ENCODE results near the gene SLC44A3. TPM values are rescaled to one million over a fixed set of nuclear protein-coding genes. Genes with fewer than 3 reads are reported as not detected.

Gene SLC44A3, protein sequence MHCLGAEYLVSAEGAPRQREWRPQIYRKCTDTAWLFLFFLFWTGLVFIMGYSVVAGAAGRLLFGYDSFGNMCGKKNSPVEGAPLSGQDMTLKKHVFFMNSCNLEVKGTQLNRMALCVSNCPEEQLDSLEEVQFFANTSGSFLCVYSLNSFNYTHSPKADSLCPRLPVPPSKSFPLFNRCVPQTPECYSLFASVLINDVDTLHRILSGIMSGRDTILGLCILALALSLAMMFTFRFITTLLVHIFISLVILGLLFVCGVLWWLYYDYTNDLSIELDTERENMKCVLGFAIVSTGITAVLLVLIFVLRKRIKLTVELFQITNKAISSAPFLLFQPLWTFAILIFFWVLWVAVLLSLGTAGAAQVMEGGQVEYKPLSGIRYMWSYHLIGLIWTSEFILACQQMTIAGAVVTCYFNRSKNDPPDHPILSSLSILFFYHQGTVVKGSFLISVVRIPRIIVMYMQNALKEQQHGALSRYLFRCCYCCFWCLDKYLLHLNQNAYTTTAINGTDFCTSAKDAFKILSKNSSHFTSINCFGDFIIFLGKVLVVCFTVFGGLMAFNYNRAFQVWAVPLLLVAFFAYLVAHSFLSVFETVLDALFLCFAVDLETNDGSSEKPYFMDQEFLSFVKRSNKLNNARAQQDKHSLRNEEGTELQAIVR
- 0.10 TPM in 1 of 2 replicates, not detected in the other for total RNA-seq (2014; rRNA removed; shearing (Covaris generic))

DNA sequence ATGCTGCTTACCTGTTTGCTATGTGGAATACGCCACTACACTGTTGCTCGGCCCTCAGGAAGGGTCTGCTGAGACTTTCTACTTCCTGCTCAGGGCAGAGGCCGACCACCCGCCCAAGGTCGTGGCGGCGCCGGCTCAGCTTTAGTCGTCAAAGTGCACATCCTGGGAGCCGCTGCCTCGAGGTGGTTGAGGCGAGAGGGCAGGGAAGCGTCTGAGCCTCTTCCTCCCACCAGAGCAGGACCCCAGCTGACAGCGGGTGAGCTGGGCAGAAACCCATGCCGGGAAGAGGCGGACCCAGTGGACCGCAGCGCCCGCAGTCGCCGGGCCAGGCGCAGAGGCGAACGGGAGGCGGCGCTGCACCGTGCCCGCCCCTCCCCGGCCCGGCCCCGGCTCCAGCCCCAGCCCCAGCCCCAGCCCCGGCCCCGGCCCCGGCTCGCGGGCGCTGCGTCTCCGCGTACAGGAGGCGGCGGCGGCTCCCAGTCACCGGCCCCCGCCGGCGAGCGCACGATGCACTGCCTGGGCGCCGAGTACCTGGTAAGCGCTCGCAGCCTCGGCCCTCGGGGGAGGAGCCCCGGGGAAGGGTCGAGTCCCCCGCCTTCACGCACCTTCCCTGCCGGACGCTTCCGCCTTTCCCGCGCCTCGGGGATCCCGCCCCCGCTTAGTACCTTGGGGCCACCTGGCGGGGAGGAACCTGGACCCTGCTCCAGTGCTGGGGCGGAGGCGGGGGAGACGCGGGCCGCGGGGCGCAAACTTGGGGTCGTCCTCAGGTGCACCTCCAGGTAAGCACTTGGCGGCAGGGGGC lies at the start of gene SLC44A3:
Gene SLC44A3, plus strand, starts transcription at position 413 of the 802 bp plus-strand sequence. Its CDS starts 95 bp downstream, at position 508.
- Histone ChIP-seq H3K9me3 (replicated peaks) (no peaks in the 10 kb centered on the region), H3K4me3 (no peak within 1 kb of the TSS), H3K4me1 (0 out of 2 replicates have a peak, but pooled peaks cover 3% of the 10 kb centered on the region), H3K27ac (no peak within 1 kb of the TSS), H3K27me3 (no peaks in the 10 kb centered on the region), H3K36me3 (no peaks in the 10 kb centered on the region)
- no peak for DNase-seq

DNA sequence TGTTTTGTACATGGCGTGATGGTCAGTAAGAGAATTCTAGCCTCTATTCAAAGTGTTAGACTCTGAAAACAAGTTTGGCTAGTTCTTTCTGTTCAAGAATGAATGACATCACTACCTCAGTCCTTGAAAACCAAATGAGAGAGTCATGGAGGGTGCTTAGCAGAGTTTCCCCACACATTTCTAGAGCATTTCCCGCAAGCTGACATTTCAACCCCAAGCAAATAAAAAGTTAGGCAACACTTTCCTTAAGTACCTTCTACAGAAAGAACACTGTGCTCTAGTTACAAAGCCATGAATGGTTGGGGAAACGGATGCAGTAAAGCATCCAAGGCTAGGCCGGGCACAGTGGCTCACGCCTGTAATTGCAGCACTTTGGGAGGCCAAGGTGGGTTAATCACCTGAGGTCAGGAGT lies 47.9 kb upstream of the SLC44A3 start:
- Histone ChIP-seq H3K27me3 (no peaks in the 10 kb centered on the region), H3K9me3 (replicated peaks) (no peaks in the 10 kb centered on the region), H3K4me1 (peaks cover 13% of the 10 kb centered on the region), H3K27ac (no peak overlapping the region), H3K4me3 (no peak overlapping the region), H3K36me3 (no peaks in the 10 kb centered on the region)
- no peak for DNase-seq

DNA sequence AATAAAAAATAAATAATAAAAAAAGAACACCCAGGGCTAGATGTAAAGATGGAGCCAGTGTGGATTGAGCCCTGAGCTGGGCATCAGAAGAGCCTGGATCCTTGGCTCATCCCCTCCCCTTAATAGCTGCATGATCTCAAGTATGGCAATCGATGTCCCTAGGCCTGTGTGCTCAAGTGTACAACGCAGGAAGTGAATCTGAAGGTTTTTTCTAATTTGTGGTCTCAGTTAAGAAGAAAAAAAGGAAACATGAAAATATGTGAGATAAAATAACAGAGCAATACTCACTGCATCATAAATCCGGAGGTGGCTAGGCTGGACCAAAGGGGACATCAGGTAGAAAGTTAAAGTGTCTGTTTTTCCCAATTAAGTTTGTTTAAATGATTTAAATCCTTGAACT lies 47.3 kb upstream of the SLC44A3 start:
- no peak overlapping the region for H3K27ac ChIP-seq
- peaks cover 13% of the 10 kb centered on the region for H3K4me1 ChIP-seq
- no peaks in the 10 kb centered on the region for H3K36me3 ChIP-seq
- no peaks in the 10 kb centered on the region for H3K9me3 ChIP-seq (replicated peaks)
- DNase-seq = no peak
- no peaks in the 10 kb centered on the region for H3K27me3 ChIP-seq
- H3K4me3 ChIP-seq = no peak overlapping the region

DNA sequence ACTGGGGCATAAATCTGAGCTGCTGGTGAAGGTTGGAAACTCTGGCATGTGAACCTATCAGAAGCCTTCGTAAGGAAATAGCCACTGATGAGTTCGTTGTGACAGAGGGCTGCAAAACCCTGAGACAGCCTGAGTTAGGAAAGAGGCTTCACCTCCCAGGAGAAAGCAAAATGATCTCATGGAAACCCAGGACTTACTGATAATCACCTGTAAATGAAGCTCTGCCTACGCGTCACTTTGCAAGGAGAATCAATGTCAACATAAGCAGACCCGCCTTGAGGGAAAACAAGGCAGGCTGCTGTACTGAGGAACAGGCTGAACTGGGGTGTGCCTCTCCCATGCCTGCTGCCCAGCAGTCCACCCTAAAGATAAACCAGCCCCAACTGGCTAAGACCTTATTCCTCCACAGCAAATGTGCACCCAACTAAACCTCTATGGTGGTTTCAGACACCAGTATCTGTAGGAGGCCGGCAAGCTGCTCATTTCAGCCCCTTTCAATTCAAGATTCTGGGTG lies 46.8 kb upstream of the SLC44A3 start:
- no peaks in the 10 kb centered on the region for H3K9me3 ChIP-seq (replicated peaks)
- H3K4me3 ChIP-seq = no peak overlapping the region
- H3K27ac ChIP-seq = no peak overlapping the region
- DNase-seq = no peak
- H3K36me3 ChIP-seq = no peaks in the 10 kb centered on the region
- H3K4me1 ChIP-seq = peaks cover 13% of the 10 kb centered on the region
- H3K27me3 ChIP-seq = no peaks in the 10 kb centered on the region

DNA sequence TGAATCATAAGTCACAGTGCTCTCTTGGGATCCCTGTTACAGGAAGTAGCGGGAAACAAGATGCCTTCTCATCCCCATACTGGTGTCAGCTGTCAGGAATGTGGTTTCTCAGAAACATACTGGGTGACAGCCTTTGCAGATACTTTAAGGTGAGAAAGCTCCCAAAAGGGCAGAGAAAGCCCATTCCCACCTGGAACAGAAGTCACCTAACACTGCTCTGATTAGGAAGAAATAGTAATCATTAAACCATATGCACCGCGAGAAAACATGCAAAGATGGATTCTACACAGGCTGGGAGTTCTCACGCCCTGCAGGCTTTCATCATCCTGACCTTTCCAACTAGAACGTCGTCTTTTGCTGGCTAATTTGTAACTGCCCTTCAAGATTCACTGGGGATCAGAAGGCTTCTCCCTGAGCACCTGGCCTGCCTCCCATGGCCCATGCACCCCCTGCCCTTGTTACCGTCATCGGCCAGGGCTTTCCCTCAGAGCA lies 46.2 kb upstream of the SLC44A3 start:
- H3K27ac ChIP-seq = no peak overlapping the region
- H3K36me3 ChIP-seq = no peaks in the 10 kb centered on the region
- peaks cover 13% of the 10 kb centered on the region for H3K4me1 ChIP-seq
- no peaks in the 10 kb centered on the region for H3K27me3 ChIP-seq
- DNase-seq = peak; percentile 37 to 68
- H3K9me3 ChIP-seq (replicated peaks) = no peaks in the 10 kb centered on the region
- H3K4me3 ChIP-seq = no peak overlapping the region

DNA sequence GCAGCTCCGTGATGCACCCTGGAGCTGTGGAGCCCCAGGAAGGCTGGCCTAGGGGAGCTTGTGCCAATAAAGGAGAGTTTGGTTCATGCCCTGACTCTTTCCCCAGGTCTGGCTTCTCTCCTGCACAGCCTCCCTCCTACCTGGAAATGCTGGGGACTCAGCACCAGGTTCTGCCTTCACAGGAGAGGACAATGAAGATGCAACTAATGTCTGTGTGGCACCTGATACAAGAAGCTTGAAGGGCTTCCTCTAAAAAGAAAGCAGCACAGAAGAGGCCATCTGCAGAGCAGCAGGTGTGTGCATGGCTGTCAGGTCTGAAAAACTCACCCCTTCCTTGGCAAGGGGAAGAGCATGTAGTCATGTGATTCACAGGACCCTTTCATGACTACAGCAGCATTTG lies 43.7 kb upstream of the SLC44A3 start:
- H3K9me3 ChIP-seq (replicated peaks) = no peaks in the 10 kb centered on the region
- H3K4me1 ChIP-seq = peaks cover 13% of the 10 kb centered on the region
- H3K36me3 ChIP-seq = no peaks in the 10 kb centered on the region
- no peak overlapping the region for H3K4me3 ChIP-seq
- DNase-seq = no peak
- H3K27me3 ChIP-seq = no peaks in the 10 kb centered on the region
- H3K27ac ChIP-seq = no peak overlapping the region

DNA sequence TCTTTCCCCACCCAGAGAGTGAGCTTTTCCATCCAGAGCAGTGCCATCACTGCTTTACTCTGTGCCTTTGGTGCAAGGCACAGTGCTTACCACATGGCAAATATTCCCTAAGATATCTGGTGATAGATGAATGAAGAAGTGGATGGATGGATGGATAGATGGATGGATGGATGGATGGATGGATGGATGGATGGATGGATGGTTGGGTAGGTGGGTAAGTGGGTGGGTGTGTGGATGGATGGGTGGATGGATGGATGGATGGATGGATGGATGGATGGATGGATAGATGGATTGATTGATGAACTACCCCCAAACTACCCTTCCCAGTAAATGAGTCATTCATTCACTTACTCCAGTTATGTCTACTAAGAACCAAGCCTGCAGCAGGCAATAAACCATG lies 42.9 kb upstream of the SLC44A3 start:
- DNase-seq = no peak
- H3K36me3 ChIP-seq = no peaks in the 10 kb centered on the region
- H3K4me3 ChIP-seq = no peak overlapping the region
- peaks cover 13% of the 10 kb centered on the region for H3K4me1 ChIP-seq
- H3K27me3 ChIP-seq = no peaks in the 10 kb centered on the region
- no peaks in the 10 kb centered on the region for H3K9me3 ChIP-seq (replicated peaks)
- no peak overlapping the region for H3K27ac ChIP-seq

DNA sequence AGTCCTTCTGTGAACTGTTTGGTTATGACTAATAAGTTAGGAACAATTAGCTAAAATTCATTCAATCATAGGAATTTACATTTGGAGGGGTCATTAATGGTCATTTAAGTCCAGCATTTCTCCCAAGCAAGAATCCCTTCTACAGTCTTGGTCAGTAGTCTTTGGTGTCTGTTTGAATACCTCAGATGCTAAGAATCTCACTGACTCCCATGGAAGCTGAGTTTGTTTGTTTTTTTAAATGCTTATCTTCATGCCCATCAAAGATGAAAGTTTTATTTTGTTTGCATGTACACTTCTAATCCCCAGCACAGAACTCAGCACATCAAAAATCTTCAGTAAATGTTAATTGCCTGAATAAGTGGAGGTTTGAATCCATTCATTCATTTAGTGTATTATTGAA lies 41.3 kb upstream of the SLC44A3 start:
- no peak overlapping the region for H3K4me3 ChIP-seq
- no peak for DNase-seq
- no peaks in the 10 kb centered on the region for H3K9me3 ChIP-seq (replicated peaks)
- no peaks in the 10 kb centered on the region for H3K27me3 ChIP-seq
- peaks cover 5% of the 10 kb centered on the region for H3K4me1 ChIP-seq
- no peak overlapping the region for H3K27ac ChIP-seq
- no peaks in the 10 kb centered on the region for H3K36me3 ChIP-seq

DNA sequence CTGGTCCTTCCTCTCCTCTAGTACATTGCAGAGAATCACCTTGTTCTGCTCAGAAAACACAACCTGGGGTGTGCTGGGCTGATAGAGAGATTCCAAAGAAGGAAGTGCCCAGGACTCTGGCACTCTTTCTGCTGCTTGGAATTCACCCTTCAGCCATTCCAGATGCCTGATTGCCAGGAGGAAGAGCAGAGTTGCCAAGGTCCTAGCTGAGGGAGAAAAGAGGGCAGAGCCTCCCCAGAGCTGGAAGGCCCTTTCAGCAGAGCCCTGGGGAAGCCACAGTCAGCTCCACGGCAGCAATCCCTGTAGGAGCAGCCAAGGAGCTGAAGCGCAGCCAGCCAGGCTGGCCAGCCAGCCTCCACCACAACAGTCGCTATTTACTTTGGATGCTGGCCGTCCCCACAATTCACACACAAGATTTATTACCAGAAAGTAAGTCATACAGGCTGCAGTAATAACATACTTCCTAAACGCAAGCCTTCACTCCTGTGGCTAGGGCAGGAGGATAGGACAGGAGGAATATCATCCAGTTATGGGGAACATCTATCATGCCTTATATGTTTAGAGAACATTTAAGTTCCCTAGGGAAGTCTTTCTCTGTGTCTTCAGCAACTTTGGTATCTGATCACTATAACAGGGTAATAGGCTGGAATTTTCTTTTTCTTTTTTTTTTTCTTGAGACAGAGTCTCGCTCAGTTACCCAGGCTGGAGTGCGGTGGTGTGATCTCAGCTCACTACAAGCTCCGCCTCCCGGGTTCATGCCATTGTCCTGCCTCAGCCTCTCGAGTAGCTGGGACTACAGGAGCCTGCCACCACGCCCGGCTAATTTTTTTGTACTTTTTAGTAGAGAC lies 36.6 kb upstream of the SLC44A3 start:
- Histone ChIP-seq H3K4me3 (no peak overlapping the region), H3K27ac (no peak overlapping the region), H3K4me1 (no peaks in the 10 kb centered on the region; the same call in 1 of the 2 replicates), H3K36me3 (no peaks in the 10 kb centered on the region), H3K9me3 (replicated peaks) (no peaks in the 10 kb centered on the region), H3K27me3 (no peaks in the 10 kb centered on the region)
- peak; percentile 16 to 20 for DNase-seq

DNA sequence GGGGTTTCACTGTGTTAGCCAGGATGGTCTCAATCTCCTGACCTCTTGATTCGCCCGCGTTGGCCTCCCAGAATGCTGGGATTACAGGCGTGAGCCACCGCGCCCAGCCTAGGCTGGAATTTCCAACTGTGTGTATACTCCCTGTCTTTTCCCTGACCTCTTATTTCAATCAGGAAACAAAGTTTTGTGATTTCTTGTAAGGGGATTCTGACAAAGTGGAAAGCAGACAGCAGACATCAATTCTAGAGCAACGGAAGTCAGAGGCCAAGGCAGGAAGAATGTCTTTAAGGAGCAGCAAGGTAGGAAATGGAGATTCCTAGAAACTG lies 36.0 kb upstream of the SLC44A3 start:
- Histone ChIP-seq H3K4me3 (no peak overlapping the region), H3K4me1 (no peaks in the 10 kb centered on the region; the same call in 1 of the 2 replicates), H3K9me3 (replicated peaks) (no peaks in the 10 kb centered on the region), H3K27ac (no peak overlapping the region), H3K27me3 (no peaks in the 10 kb centered on the region), H3K36me3 (no peaks in the 10 kb centered on the region)
- no peak for DNase-seq

DNA sequence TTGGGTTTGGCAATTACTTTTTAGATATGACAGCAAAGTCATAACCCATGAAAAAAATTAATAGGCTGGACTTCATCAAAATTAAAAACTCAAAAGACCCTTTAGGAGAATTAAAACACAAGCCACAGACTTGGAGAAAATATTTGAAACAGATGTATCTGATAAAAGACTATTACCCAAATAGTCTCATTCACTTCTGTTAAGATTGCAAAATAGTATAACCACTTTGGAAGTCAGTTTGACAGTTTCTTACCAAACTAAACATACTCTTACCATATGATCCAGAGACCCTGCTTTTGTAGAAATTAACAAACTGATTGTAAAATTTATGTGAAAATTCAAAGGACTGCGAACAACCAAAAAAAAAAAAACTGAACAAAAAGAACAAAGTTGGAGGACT lies 32.5 kb upstream of the SLC44A3 start:
- DNase-seq = no peak
- Histone ChIP-seq H3K36me3 (no peaks in the 10 kb centered on the region), H3K9me3 (replicated peaks) (no peaks in the 10 kb centered on the region), H3K4me3 (no peak overlapping the region), H3K27ac (no peak overlapping the region), H3K4me1 (peaks cover 3% of the 10 kb centered on the region; the same call in 1 of the 2 replicates), H3K27me3 (no peaks in the 10 kb centered on the region)

DNA sequence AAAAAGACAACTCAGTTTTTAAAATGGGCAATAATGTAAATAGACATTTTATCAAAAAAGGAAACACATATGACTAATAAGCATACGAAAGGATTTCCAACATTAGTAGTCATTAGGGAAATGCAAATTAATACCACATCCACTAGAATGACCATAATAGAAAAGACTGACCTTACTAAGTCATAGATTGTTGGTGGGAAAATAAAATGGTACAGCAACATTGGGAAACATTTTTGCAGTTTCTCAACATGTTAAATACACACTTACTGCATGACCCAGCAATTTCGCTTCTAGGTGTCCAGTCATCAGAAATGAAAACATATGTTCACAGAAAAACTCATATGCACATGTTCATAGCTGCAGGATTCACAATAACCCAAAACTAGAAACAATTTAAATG lies 29.9 kb upstream of the SLC44A3 start:
- Histone ChIP-seq H3K27ac (no peak overlapping the region), H3K4me1 (peaks cover 9% of the 10 kb centered on the region), H3K27me3 (no peaks in the 10 kb centered on the region), H3K9me3 (replicated peaks) (0 out of 2 replicates have a peak, but pooled peaks cover 5% of the 10 kb centered on the region), H3K36me3 (no peaks in the 10 kb centered on the region), H3K4me3 (no peak overlapping the region)
- no peak for DNase-seq

DNA sequence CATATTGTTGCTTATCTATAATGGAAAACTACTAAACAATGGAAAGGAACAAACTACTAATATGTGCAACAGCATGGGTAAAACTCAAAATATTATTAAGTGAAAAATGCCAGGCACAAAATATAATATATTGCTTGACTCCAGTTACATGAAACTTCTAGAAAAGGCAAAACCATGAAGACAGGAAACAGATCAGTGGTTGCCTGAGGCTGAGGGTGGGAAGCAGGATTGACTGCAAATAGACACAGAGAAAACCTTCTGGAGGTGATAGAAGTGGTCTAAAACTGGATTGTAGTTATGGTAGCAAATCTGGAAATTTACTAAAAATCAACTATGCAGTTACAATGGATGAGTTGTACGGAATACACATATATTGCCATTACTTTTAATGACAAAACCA lies 29.5 kb upstream of the SLC44A3 start:
- H3K4me3 ChIP-seq = no peak overlapping the region
- H3K27me3 ChIP-seq = no peaks in the 10 kb centered on the region
- H3K9me3 ChIP-seq (replicated peaks) = 0 out of 2 replicates have a peak, but pooled peaks cover 5% of the 10 kb centered on the region
- no peak overlapping the region for H3K27ac ChIP-seq
- no peak for DNase-seq
- H3K36me3 ChIP-seq = no peaks in the 10 kb centered on the region
- peaks cover 9% of the 10 kb centered on the region for H3K4me1 ChIP-seq
